SK-N-DZ (cell line): ENCODE measurements around the gene RHBDD3.

Experiments
- DNase-seq: peaks from one replicate; pipeline ENCODE4 v3.0.0-alpha.2; 2015; ENCODE audit warnings: low spot score

RHBDD3 gene

GRCh38 chr22:29218758-29219408 is 48.9 kb downstream of the RHBDD3 start:
- DNase-seq = no peak

GRCh38 chr22:29217827-29218757 is 49.7 kb downstream of the RHBDD3 start:
- DNase-seq = no peak

DNA sequence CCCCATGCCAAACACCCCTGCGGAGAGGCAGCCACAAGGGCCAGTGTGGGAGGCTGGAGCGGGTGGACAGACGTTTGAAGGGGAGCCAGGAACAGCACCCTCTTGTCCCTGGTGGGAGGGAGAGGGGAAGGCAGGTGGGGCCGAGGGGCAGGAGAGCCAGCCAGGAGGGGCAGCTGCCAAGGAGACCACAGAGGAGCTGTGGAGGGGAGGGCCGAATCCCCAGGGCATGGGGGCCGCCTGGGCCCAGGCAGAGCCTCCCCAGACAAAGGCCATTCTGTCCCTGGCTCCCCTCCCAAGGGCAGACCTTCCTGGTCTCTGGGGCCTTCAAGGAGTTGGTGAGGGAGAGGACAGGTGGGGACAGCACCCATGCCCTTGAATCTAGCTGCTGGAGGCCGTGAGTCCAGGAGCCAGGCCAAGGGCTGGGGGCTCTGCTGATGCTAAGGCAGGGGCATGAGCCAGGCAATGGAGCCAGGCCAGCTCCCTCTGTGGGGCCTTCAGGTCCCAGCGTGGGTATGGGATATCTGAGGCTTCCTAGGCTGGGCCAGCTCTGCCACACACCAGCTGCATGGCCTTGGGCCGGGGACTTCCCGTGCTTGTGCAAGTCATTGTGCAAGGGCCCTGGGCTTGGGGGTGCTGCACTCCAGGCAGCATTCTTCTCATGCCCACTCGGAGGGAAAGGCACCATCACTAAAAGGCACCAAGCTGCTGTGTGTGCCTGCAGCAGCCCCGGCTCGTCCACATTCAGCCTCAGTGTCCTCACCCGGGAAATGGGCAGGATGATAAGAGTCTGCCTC is 50.7 kb downstream of the RHBDD3 start:
- no peak for DNase-seq

DNA sequence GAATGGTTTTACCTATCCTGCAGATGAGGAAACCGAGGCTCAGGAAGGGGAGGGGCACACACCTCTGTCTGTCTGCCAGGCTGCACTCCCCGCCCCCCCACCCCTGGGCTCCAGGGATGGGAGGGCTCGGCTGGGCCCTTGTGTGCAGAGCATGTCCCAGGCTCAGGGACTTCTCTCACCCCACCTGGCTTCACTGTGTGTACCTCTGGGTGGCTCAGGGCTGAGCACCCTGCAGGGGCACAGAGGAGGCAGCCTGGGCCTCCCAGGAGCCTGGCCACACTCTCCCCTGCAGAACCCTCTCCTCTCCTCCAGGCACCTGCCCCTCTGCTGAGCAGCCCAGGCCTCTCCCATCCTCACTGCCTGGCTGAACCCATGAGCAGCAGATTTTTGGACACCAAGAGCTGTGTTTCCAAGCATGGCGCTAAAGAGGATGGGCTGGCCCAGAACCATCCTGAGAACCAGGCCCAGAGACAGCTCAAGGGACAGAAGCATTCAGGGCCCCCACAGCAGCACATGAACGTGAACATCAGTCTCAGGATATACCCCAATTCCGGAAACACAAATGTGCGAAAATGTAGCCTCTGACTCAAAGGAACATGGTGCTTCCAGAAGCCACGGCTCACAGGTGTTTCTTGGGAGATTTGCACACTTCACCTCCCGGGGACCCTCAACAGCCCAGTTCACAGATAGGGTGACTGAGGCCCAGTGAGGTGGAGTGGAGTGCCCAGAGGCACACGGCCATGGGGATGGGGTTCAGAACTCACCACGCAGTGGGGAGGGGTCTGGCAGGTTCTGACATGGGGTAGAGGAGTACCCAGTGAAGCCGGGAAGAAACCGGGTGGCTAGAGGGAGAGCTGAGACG is 51.5 kb downstream of the RHBDD3 start:
- no peak for DNase-seq

DNA sequence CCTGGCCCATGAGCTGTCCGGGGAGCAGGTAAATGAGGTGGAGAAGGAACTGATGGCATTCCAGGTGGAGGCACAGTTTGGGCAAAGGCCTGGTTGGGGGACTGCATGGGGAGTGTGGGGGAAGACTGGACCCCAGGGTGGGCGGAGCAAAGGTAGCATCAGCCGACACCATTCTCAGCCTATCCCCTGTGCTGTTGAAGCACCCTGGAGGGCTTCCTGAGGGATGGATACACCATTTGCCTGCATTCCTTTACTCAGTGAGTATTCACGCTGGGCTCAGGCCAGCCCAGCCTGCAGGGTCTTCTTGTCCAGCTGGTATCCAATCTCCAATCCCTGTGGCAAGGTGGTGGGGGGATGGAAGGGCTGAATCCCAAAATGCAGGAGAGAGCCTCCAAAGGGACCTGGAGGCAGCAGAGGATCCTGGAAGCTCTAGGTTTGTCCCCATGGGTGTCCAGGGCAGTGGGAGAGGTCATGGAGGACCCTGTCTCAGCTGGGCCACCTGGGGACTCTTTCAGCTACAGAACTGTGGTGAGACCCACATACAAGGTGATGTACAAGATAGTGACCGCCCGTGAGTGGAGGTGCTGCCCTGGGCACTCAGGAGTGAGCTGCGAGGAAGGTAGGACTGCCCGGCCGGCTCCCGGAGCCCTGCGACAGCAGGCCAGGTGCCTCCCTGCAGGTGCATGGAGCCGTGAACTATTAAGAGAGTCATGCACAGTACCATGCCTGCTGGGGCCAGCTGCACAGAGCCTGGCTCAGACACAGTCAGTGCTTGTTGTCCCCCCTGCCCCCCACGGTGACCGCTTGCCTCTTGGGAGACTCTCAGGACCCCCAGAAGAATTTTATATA is 52.5 kb downstream of the RHBDD3 start:
- DNase-seq = no peak

DNA sequence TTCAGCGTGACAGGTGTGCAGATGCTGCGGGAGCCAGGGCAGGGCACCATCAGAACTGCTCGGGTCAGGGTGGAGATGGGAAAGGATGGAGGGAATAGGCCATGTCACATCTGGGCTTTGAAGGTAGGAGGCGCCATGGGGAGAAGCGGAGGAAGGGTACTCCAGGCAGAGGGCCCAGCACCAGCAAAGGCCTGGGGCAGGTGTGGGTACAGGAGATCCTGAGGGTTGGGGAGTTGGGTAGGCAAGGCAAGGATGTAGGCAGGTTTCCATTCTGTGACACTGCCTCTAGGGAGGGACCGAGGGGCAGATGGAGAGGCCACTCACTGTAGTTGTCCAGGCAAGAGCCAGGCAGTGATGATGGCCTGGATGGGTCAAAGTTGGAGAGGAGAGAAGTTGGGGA is 53.5 kb downstream of the RHBDD3 start:
- no peak for DNase-seq

- no peak for DNase-seq
These were observed 54.3 kb downstream of the RHBDD3 start for GRCh38 chr22:29213493-29213892.

DNA sequence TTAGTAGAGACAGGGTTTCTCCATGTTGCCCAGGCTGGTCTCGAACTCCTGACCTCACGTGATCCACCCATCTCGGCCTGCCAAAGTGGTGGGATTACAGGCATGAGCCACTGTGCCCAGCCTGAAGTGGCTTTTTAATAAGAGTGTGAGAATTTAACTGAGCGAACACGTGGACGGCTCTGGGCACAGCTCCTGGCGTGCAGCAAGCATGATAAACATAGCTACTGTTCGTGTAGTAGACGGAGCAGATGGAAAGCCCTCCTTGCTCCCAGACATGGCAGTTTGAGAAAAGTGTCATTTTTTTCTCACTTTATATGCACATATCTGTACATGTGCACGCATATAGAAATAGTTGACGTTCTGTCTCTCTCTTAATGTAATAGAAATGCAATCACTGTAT is 55.0 kb downstream of the RHBDD3 start:
- DNase-seq = no peak

DNA sequence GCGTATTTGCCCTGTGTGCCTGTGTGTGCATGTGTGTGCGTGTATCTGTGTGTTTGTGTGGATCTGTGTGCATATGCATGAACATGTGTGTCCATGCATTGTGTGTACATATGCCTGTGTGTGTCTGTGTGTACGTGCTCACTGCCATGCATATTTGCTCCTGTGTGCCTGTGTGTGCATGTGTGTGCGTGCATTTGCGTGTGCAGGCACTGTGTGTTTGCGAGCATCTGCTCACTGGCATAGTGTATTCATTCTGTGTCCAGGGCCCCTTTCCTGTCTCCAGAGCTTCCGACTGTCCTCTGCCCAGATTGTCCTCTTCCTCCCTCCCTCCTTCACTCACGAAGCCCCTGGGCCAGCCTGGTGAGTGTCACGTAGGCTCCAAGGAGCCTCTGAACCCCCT is 56.3 kb downstream of the RHBDD3 start:
- DNase-seq = no peak

- DNase-seq = no peak
These were observed 56.7 kb downstream of the RHBDD3 start for GRCh38 chr22:29211066-29211465.
